Activated T-helper 1 cell treated with anti-CD3 and anti-CD28 coated beads, Interleukin-12 subunit alpha, Interleukin-12 subunit beta, Interleukin-2, Interleukin-4 antibody, amounts not matched to agents 30 ng/mL and 10 ng/mL and 1 ng/mL, durations not matched to agents 14 hours and 24 hours and 36 hours (primary cell): Measurements from ENCODE around the gene EPHA2. TPM values are rescaled to one million over a fixed set of nuclear protein-coding genes. Genes with fewer than 3 reads are reported as not detected.

Source experiments
- DNase-seq: peaks from one replicate; pipeline ENCODE4 v3.0.0; 2021; ENCODE audit warnings: low spot score
- H3K27ac Mint-ChIP-seq: one replicate; pipeline ENCODE4 v1.8.0; 2021; ENCODE audit warnings: mild to moderate bottlenecking, mixed read lengths
- H3K27me3 Mint-ChIP-seq: one replicate; pipeline ENCODE4 v1.8.0; 2022; ENCODE audit warnings: mild to moderate bottlenecking, moderate library complexity, mixed read lengths; ENCODE audit not compliant: insufficient read depth
- H3K36me3 Mint-ChIP-seq: one replicate; pipeline ENCODE4 v1.8.0; 2021; ENCODE audit warnings: low read depth, mixed read lengths
- H3K4me1 Mint-ChIP-seq: one replicate; pipeline ENCODE4 v1.8.0; 2021; ENCODE audit warnings: low read depth, mixed read lengths
- H3K4me3 Mint-ChIP-seq: one replicate; pipeline ENCODE4 v1.8.0; 2021; ENCODE audit warnings: mild to moderate bottlenecking, moderate library complexity, mixed read lengths
- H3K9me3 Mint-ChIP-seq: one replicate; pipeline ENCODE4 v1.8.0; 2021; ENCODE audit warnings: mixed read lengths
- intact Hi-C: fragments of 100-400 bp; cut with micrococcal nuclease; formaldehyde crosslinking; loops from one replicate; pipeline ENCODE4 v1.15.1; 2024
- total RNA-seq: library from RNA; stranded (reverse); gene quantifications from 2 replicates; pipeline ENCODE4 v1.2.3, GENCODE V29; 2022

Gene EPHA2
- total RNA-seq, 1 donor from 2014 or later = not detected

GRCh38 chr1:16191916-16192546 is 36.2 kb upstream of the EPHA2 start:
- intact Hi-C loops = no loop called here
- Mint-ChIP-seq H3K27ac (no peak overlapping the region), H3K4me1 (no peaks in the 10 kb centered on the region), H3K36me3 (no peaks in the 10 kb centered on the region), H3K4me3 (no peak overlapping the region), H3K9me3 (no peaks in the 10 kb centered on the region), H3K27me3 (peaks cover 9% of the 10 kb centered on the region)
- DNase-seq = no peak

- intact Hi-C loops = no loop called here
- DNase-seq = no peak
Observed at GRCh38 chr1:16191309-16191708, 35.4 kb upstream of the EPHA2 start.

GRCh38 chr1:16189921-16190621 is 34.2 kb upstream of the EPHA2 start:
- H3K36me3 Mint-ChIP-seq = no peaks in the 10 kb centered on the region
- DNase-seq = no peak
- H3K27ac Mint-ChIP-seq = no peak overlapping the region
- H3K4me3 Mint-ChIP-seq = no peak overlapping the region
- H3K27me3 Mint-ChIP-seq = peaks cover 9% of the 10 kb centered on the region
- no peaks in the 10 kb centered on the region for H3K4me1 Mint-ChIP-seq
- intact Hi-C loops = loop anchor here (5.0 kb wide), 1 partner anchor 398 kb away; no protein-coding TSS in a partner anchor
- no peaks in the 10 kb centered on the region for H3K9me3 Mint-ChIP-seq

More at GRCh38 chr1:16191309-16191708, 35.4 kb upstream of the EPHA2 start:
- no peak overlapping the region for H3K27ac Mint-ChIP-seq
- no peaks in the 10 kb centered on the region for H3K4me1 Mint-ChIP-seq
- H3K27me3 Mint-ChIP-seq = peaks cover 9% of the 10 kb centered on the region
- H3K9me3 Mint-ChIP-seq = no peaks in the 10 kb centered on the region
- H3K4me3 Mint-ChIP-seq = no peak overlapping the region
- no peaks in the 10 kb centered on the region for H3K36me3 Mint-ChIP-seq

GRCh38 chr1:16189003-16189402 is 33.1 kb upstream of the EPHA2 start:
- H3K36me3 Mint-ChIP-seq = no peaks in the 10 kb centered on the region

GRCh38 chr1:16187748-16188401 is 32.0 kb upstream of the EPHA2 start:
- no peak overlapping the region for H3K27ac Mint-ChIP-seq
- H3K36me3 Mint-ChIP-seq = no peaks in the 10 kb centered on the region
- H3K4me3 Mint-ChIP-seq = no peak overlapping the region
- peaks cover 9% of the 10 kb centered on the region for H3K27me3 Mint-ChIP-seq
- no peaks in the 10 kb centered on the region for H3K4me1 Mint-ChIP-seq
- DNase-seq = peak; percentile 63
- H3K9me3 Mint-ChIP-seq = no peaks in the 10 kb centered on the region
- intact Hi-C loops = loop anchor here (1.0 to 5.0 kb wide), 4 partner anchors 56 to 396 kb away; no protein-coding TSS in a partner anchor

More at GRCh38 chr1:16189003-16189402, 33.1 kb upstream of the EPHA2 start:
- no peak overlapping the region for H3K27ac Mint-ChIP-seq
- H3K9me3 Mint-ChIP-seq = no peaks in the 10 kb centered on the region
- peaks cover 9% of the 10 kb centered on the region for H3K27me3 Mint-ChIP-seq
- H3K4me1 Mint-ChIP-seq = no peaks in the 10 kb centered on the region
- intact Hi-C loops = loop anchor here (5.0 kb wide), 1 partner anchor 397 kb away; no protein-coding TSS in a partner anchor
- DNase-seq = no peak
- no peak overlapping the region for H3K4me3 Mint-ChIP-seq

- Mint-ChIP-seq H3K4me3 (no peak overlapping the region), H3K36me3 (no peaks in the 10 kb centered on the region), H3K27me3 (peaks cover 8% of the 10 kb centered on the region), H3K4me1 (no peaks in the 10 kb centered on the region), H3K27ac (no peak overlapping the region), H3K9me3 (no peaks in the 10 kb centered on the region)
- DNase-seq = no peak
- intact Hi-C loops = loop anchor here (1.0 to 5.0 kb wide), 4 partner anchors 58 to 394 kb away; no protein-coding TSS in a partner anchor
Observed at GRCh38 chr1:16186655-16187235, 30.9 kb upstream of the EPHA2 start.

- no peak overlapping the region for H3K4me3 Mint-ChIP-seq
- H3K36me3 Mint-ChIP-seq = no peaks in the 10 kb centered on the region
- no peaks in the 10 kb centered on the region for H3K4me1 Mint-ChIP-seq
- no peak overlapping the region for H3K27ac Mint-ChIP-seq
- intact Hi-C loops = loop anchor here (5.0 kb wide), 1 partner anchor 392 kb away; no protein-coding TSS in a partner anchor
- H3K27me3 Mint-ChIP-seq = peaks cover 2% of the 10 kb centered on the region
- DNase-seq = no peak
- no peaks in the 10 kb centered on the region for H3K9me3 Mint-ChIP-seq
Observed at GRCh38 chr1:16184557-16185303, 28.9 kb upstream of the EPHA2 start.

- no peak for DNase-seq
- Mint-ChIP-seq H3K27ac (no peak overlapping the region), H3K4me1 (no peaks in the 10 kb centered on the region), H3K9me3 (no peaks in the 10 kb centered on the region), H3K4me3 (no peak overlapping the region), H3K36me3 (no peaks in the 10 kb centered on the region), H3K27me3 (peaks cover 2% of the 10 kb centered on the region)
- intact Hi-C loops = no loop called here
Observed at GRCh38 chr1:16183765-16184556, 28.1 kb upstream of the EPHA2 start.

- Mint-ChIP-seq H3K36me3 (no peaks in the 10 kb centered on the region), H3K27ac (no peak overlapping the region), H3K27me3 (peaks cover 7% of the 10 kb centered on the region), H3K9me3 (no peaks in the 10 kb centered on the region), H3K4me3 (no peak overlapping the region), H3K4me1 (no peaks in the 10 kb centered on the region)
- no peak for DNase-seq
- intact Hi-C loops = no loop called here
Observed at GRCh38 chr1:16183179-16183578, 27.3 kb upstream of the EPHA2 start.

GRCh38 chr1:16181887-16182719 is 26.2 kb upstream of the EPHA2 start:
- Mint-ChIP-seq H3K4me1 (no peaks in the 10 kb centered on the region), H3K36me3 (no peaks in the 10 kb centered on the region), H3K27me3 (peaks cover 13% of the 10 kb centered on the region), H3K9me3 (no peaks in the 10 kb centered on the region), H3K27ac (no peak overlapping the region), H3K4me3 (no peak overlapping the region)
- DNase-seq = no peak
- intact Hi-C loops = no loop called here

GRCh38 chr1:16180291-16180824 is 24.5 kb upstream of the EPHA2 start:
- Mint-ChIP-seq H3K27ac (no peak overlapping the region), H3K4me1 (no peaks in the 10 kb centered on the region), H3K36me3 (no peaks in the 10 kb centered on the region), H3K4me3 (no peak overlapping the region), H3K27me3 (peaks cover 14% of the 10 kb centered on the region), H3K9me3 (no peaks in the 10 kb centered on the region)
- intact Hi-C loops = no loop called here
- DNase-seq = no peak
